Activated T-cell treated with anti-CD3 and anti-CD28 coated beads, Interleukin-2, amount 50 U/mL, for 72 hours (primary cell): ENCODE measurements around the gene TXNDC17. TPM values are rescaled to one million over a fixed set of nuclear protein-coding genes. Genes with fewer than 3 reads are reported as not detected.
A peak's percentile ranks its signal among the peaks of the same experiment; 100 is the strongest.

Experiments used
- ATAC-seq, 2 donors: fragments of 150-1000 bp; cut with Tn5 transposase; replicated peaks in 1 of 2; 2 replicates each; pipeline ENCODE4 v1.10.0; 2021; ENCODE audit warnings: moderate library complexity in 2 of 2, mild to moderate bottlenecking in 1 of 2
- DNase-seq, 2 donors: peaks; one replicate each; pipeline ENCODE4 v3.0.0; 2021 to 2022; ENCODE audit warnings: mixed read lengths in 1 of 2
- H3K27ac Mint-ChIP-seq: one replicate; pipeline ENCODE4 v1.8.0; 2022; ENCODE audit warnings: mild to moderate bottlenecking, moderate library complexity, mixed read lengths
- H3K27me3 Mint-ChIP-seq: one replicate; pipeline ENCODE4 v1.8.0; 2022; ENCODE audit warnings: low read depth, mixed read lengths
- H3K36me3 Mint-ChIP-seq, 2 donors: one replicate each; pipeline ENCODE4 v1.8.0; 2022; ENCODE audit warnings: mixed read lengths in 2 of 2, mild to moderate bottlenecking in 1 of 2; ENCODE audit not compliant: insufficient read depth in 2 of 2
- H3K4me1 Mint-ChIP-seq: one replicate; pipeline ENCODE4 v1.8.0; 2022; ENCODE audit warnings: low read depth, mixed read lengths
- H3K4me3 Mint-ChIP-seq, 2 donors: one replicate each; pipeline ENCODE4 v1.8.0; 2022; ENCODE audit warnings: mild to moderate bottlenecking in 2 of 2, mixed read lengths in 2 of 2, moderate library complexity in 2 of 2
- H3K9me3 Mint-ChIP-seq, 2 donors: one replicate each; pipeline ENCODE4 v1.8.0; 2022; ENCODE audit warnings: mixed read lengths in 2 of 2
- total RNA-seq, 2 donors: library from RNA; stranded (reverse); gene quantifications; one replicate each; pipeline ENCODE4 v1.2.3, GENCODE V29; 2022

The TXNDC17 gene
- total RNA-seq, 2 donors from 2014 or later, result 35.2 to 46.2 TPM

- DNase-seq (no peak), ATAC-seq (no peak)
- H3K9me3 Mint-ChIP-seq, result no peaks in the 10 kb centered on the region
- H3K36me3 Mint-ChIP-seq, result peaks cover 3 to 11% of the 10 kb centered on the region in 2 donors
- no peak overlapping the region for H3K27ac Mint-ChIP-seq
- no peak overlapping the region for H3K4me3 Mint-ChIP-seq
- no peaks in the 10 kb centered on the region for H3K4me1 Mint-ChIP-seq
- no peaks in the 10 kb centered on the region for H3K27me3 Mint-ChIP-seq
Observed at GRCh38 chr17:6610011-6610410, 30.8 kb upstream of the TXNDC17 start.

DNA sequence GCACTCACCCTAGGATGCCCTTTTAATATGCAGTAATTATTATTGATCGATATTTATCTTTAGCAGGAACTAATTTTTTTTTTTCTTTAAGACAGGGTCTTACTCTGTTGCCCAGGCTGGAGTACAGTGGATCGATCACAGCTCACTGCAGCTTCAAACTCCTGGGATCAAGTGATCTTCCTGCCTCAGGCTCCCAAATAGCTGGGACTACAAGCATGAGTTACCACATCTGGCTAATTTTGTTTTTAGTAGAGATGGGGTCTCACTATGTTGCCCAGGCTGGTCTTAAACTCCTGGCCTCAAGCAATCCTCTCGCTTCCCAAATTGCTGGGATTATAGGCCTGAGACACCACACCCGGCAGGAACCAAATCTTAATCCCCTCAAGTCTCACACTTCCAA is 29.6 kb upstream of the TXNDC17 start:
- no peak overlapping the region for H3K4me3 Mint-ChIP-seq
- no peak for DNase-seq
- H3K9me3 Mint-ChIP-seq, result no peaks in the 10 kb centered on the region
- no peaks in the 10 kb centered on the region for H3K27me3 Mint-ChIP-seq
- ATAC-seq, result no peak
- H3K4me1 Mint-ChIP-seq, result no peaks in the 10 kb centered on the region
- peaks cover 3 to 11% of the 10 kb centered on the region in 2 donors for H3K36me3 Mint-ChIP-seq
- H3K27ac Mint-ChIP-seq, result no peak overlapping the region

GRCh38 chr17:6623941-6624340 is 16.9 kb upstream of the TXNDC17 start:
- Mint-ChIP-seq H3K4me3 (no peak overlapping the region), H3K9me3 (no peaks in the 10 kb centered on the region), H3K27me3 (no peaks in the 10 kb centered on the region), H3K27ac (no peak overlapping the region), H3K4me1 (no peaks in the 10 kb centered on the region), H3K36me3 (peaks cover 3 to 4% of the 10 kb centered on the region in 2 donors)
- ATAC-seq (no peak), DNase-seq (no peak)

DNA sequence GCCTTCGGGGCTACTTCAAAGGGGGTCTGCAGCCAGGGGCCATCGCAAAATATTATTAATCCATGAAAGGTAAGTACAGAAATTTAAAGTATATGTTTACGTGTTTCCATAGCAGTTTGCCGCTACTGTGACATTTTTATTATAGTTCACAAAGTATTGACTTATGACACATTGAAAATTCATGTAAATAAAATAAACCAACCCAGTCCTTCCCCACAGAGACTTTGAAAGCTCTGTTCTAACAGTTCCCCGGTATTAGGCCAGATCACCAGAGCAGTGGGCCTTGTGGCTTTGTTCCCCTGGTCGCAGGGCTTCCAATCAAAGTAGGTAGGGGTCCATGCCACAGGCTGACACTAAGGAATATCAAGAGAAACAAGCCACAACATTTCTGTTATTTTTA is 14.2 kb upstream of the TXNDC17 start:
- H3K27me3 Mint-ChIP-seq, result no peaks in the 10 kb centered on the region
- no peaks in the 10 kb centered on the region for H3K9me3 Mint-ChIP-seq
- ATAC-seq (no peak), DNase-seq (no peak)
- H3K4me3 Mint-ChIP-seq, result no peak overlapping the region
- no peaks in the 10 kb centered on the region for H3K4me1 Mint-ChIP-seq
- no peak overlapping the region for H3K27ac Mint-ChIP-seq
- peaks cover 8 to 9% of the 10 kb centered on the region in 2 donors for H3K36me3 Mint-ChIP-seq

- no peak for DNase-seq
- no peak overlapping the region for H3K27ac Mint-ChIP-seq
- H3K9me3 Mint-ChIP-seq, result no peaks in the 10 kb centered on the region
- H3K4me1 Mint-ChIP-seq, result no peaks in the 10 kb centered on the region
- no peak for ATAC-seq
- no peaks in the 10 kb centered on the region for H3K27me3 Mint-ChIP-seq
- H3K4me3 Mint-ChIP-seq, result no peak overlapping the region
- H3K36me3 Mint-ChIP-seq, result peaks cover 8 to 9% of the 10 kb centered on the region in 2 donors
Observed at GRCh38 chr17:6627019-6627418, 13.8 kb upstream of the TXNDC17 start.

GRCh38 chr17:6630390-6630789 is 10.5 kb upstream of the TXNDC17 start:
- H3K36me3 Mint-ChIP-seq, result peaks cover 9 to 24% of the 10 kb centered on the region in 2 donors
- H3K4me3 Mint-ChIP-seq, result no peak overlapping the region
- no peaks in the 10 kb centered on the region for H3K4me1 Mint-ChIP-seq

GRCh38 chr17:6632530-6632929 is 8.3 kb upstream of the TXNDC17 start:
- Mint-ChIP-seq H3K27me3 (no peaks in the 10 kb centered on the region), H3K36me3 (peaks cover 9 to 20% of the 10 kb centered on the region in 2 donors), H3K9me3 (no peaks in the 10 kb centered on the region), H3K27ac (no peak overlapping the region), H3K4me1 (no peaks in the 10 kb centered on the region), H3K4me3 (no peak overlapping the region)
- DNase-seq, result no peak
- no peak for ATAC-seq

More at GRCh38 chr17:6630390-6630789, 10.5 kb upstream of the TXNDC17 start:
- DNase-seq, result no peak
- H3K9me3 Mint-ChIP-seq, result no peaks in the 10 kb centered on the region
- H3K27ac Mint-ChIP-seq, result peak overlapping the region; percentile 71
- H3K27me3 Mint-ChIP-seq, result no peaks in the 10 kb centered on the region
- ATAC-seq, result no peak

- H3K4me1 Mint-ChIP-seq, result peaks cover 5% of the 10 kb centered on the region
- DNase-seq, result no peak
- H3K9me3 Mint-ChIP-seq, result no peaks in the 10 kb centered on the region
- no peak overlapping the region for H3K27ac Mint-ChIP-seq
- H3K4me3 Mint-ChIP-seq, result no peak overlapping the region
- peaks cover 8 to 20% of the 10 kb centered on the region in 2 donors for H3K36me3 Mint-ChIP-seq
- no peaks in the 10 kb centered on the region for H3K27me3 Mint-ChIP-seq
- no peak for ATAC-seq
Observed at GRCh38 chr17:6633263-6633662, 7.6 kb upstream of the TXNDC17 start.

- no peak for DNase-seq
- Mint-ChIP-seq H3K4me1 (peaks cover 19% of the 10 kb centered on the region), H3K27ac (no peak overlapping the region), H3K9me3 (no peaks in the 10 kb centered on the region), H3K4me3 (no peak overlapping the region), H3K27me3 (no peaks in the 10 kb centered on the region), H3K36me3 (peaks cover 4 to 17% of the 10 kb centered on the region in 2 donors)
- ATAC-seq, result no peak
Observed at GRCh38 chr17:6636105-6636504, 4.8 kb upstream of the TXNDC17 start.

- no peaks in the 10 kb centered on the region for H3K27me3 Mint-ChIP-seq
- no peaks in the 10 kb centered on the region for H3K9me3 Mint-ChIP-seq
- H3K27ac Mint-ChIP-seq, result no peak overlapping the region
- H3K4me3 Mint-ChIP-seq, result no peak overlapping the region
- peaks cover 2 to 15% of the 10 kb centered on the region in 2 donors for H3K36me3 Mint-ChIP-seq
- H3K4me1 Mint-ChIP-seq, result peaks cover 24% of the 10 kb centered on the region
- DNase-seq (no peak), ATAC-seq (no peak)
Observed at GRCh38 chr17:6636616-6637457, 4.0 kb upstream of the TXNDC17 start.

DNA sequence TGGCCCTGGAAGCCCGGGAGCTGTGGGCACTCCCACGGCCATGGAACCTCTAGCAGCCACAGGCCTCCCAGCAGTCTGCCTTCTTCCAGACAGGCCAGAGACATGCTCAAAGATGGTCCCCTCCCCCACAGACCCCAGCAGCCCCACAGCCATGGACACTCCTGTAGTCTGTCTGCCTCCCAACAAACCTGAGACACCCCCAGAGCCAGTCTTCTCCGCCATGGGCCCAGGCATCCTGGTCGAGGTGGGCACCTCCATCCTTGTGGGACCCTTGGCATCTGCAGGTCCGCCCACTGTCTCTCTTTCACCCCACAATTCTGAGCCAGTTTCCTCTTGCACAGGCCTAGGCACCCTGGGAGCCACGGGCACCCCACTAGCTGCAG is 3.4 kb upstream of the TXNDC17 start:
- Mint-ChIP-seq H3K4me3 (no peak overlapping the region), H3K27ac (no peak overlapping the region), H3K9me3 (no peaks in the 10 kb centered on the region), H3K4me1 (peaks cover 30% of the 10 kb centered on the region), H3K36me3 (peaks cover 0 to 13% of the 10 kb centered on the region in 2 donors), H3K27me3 (no peaks in the 10 kb centered on the region)
- ATAC-seq (no peak), DNase-seq (no peak)

DNA sequence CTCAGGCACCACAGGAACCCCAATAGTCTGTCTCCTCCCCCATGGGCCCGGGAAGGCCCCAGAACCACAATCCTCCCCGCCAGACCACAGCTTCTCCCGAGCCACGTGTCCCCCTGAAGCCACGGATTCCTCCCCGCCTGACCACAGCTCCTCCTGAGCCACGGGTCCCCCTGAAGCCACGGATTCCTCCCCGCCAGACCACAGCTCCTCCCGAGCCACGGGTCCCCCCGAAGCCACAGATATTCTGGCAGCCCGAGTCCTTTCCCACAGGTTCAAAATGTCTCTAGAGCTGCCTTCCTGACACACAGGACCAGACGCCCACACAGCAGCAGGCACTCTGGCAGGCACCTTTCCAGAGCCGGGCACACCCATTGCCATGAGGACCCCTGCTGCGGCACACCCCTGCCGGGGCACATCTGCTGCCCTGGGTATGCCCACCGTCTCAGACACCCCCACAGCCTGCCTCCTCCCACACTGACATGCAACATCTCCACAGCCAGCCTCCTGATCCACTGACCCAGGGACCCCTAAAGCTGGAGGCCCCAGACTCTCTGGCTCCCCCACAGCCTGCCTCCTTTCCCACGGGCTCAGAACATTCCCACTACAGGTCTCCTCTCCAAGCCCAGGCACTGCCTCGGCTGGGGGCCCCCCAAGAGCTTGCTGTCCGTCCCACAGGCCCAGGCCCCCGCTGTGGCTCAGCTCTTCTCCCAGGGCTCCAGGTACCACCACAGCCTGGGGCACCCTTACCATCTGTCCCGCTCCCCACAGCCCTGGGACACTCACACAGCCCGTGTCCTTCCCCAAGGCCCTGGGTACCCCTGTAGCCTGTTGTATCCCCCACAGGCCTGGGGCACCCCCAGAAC is 2.6 kb upstream of the TXNDC17 start:
- Mint-ChIP-seq H3K36me3 (peaks cover 0 to 6% of the 10 kb centered on the region in 2 donors), H3K4me1 (peaks cover 39% of the 10 kb centered on the region), H3K4me3 (peak overlapping the region; percentile 90 to 93), H3K27me3 (no peaks in the 10 kb centered on the region), H3K27ac (peak overlapping the region; percentile 67), H3K9me3 (no peaks in the 10 kb centered on the region)
- ATAC-seq (no peak), DNase-seq (no peak)

DNA sequence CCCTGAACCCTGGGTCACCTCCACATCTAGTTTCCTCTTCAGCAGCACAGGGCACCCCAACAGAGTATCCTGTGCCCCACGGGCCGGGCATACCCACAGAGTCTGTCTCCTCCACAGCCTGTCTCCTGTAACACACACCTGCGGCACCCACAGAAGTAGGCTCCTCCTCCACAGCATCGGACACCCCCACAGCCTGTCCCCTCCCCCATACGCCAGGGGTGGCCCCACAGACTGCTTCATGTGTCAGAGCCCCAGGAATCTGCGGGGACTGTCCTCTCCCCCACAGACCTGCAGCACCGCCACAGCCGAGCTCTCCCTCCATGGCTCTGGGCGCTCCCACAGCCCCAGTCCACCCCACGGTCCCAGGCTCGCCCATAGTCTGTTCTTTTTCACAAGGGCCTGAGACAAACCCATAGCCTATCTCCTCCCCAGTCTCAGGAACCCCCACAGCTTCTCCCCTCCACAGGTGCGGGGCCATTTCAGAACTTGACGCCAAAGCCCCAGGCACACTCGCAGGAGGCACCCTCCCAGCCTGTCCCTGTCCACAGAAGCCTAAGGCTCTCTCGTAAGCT is 1.8 kb upstream of the TXNDC17 start:
- no peak for ATAC-seq
- peaks cover 0 to 5% of the 10 kb centered on the region in 2 donors for H3K36me3 Mint-ChIP-seq
- peak overlapping the region; percentile 90 to 93 for H3K4me3 Mint-ChIP-seq
- DNase-seq, result no peak
- peak overlapping the region; percentile 35 for H3K27ac Mint-ChIP-seq
- no peaks in the 10 kb centered on the region for H3K27me3 Mint-ChIP-seq
- H3K4me1 Mint-ChIP-seq, result peaks cover 47% of the 10 kb centered on the region
- no peaks in the 10 kb centered on the region for H3K9me3 Mint-ChIP-seq
